Left lung (tissue), 10 donors: ENCODE data around the gene RABIF. TPM values are rescaled to one million over a fixed set of nuclear protein-coding genes. Genes with fewer than 3 reads are reported as not detected.

Experiments used
- ATAC-seq: fragments of 200-7000 bp; cut with Tn5 transposase; one replicate; pipeline ENCODE4 v1.9.1; 2020; ENCODE audit warnings: moderate library complexity
- DNase-seq, 4 donors: peaks; one replicate each; pipeline ENCODE4 v3.0.0-alpha.2; 2013 to 2020
- H3K27ac ChIP-seq, 2 donors: fragments of 200-600 bp; sonication (generic) in 1 of 2; one replicate each; pipeline versions ENCODE4 v1.5.0 to v1.8.0; 2020 to 2021
- H3K27me3 ChIP-seq, 2 donors: fragments of 200-600 bp; sonication (generic) in 1 of 2; one replicate each; pipeline versions ENCODE4 v1.5.0 to v1.8.0; 2020 to 2021
- H3K36me3 ChIP-seq, 2 donors: fragments of 200-600 bp; sonication (generic) in 1 of 2; one replicate each; pipeline versions ENCODE4 v1.5.0 to v1.8.0; 2020 to 2021
- H3K4me1 ChIP-seq, 2 donors: fragments of 200-600 bp; one replicate each; pipeline ENCODE4 v1.8.0; 2021
- H3K4me3 ChIP-seq, 2 donors: fragments of 200-600 bp; sonication (generic) in 1 of 2; one replicate each; pipeline versions ENCODE4 v1.5.0 to v1.8.0; 2020 to 2021; ENCODE audit warnings: mild to moderate bottlenecking in 1 of 2
- H3K9me3 ChIP-seq, 2 donors: fragments of 200-600 bp; sonication (generic) in 1 of 2; one replicate each; pipeline versions ENCODE4 v1.5.0 to v1.8.0; 2020 to 2021
- intact Hi-C, 2 donors: fragments of 100-400 bp; cut with DNase I; formaldehyde crosslinking; loops; one replicate each; pipeline versions ENCODE4 v1.11.2 to v1.14.2; 2022
- polyA plus RNA-seq, 6 donors: library from polyadenylated mRNA; unstranded; fragments of 120-200 nt; gene quantifications; one replicate each; pipeline ENCODE4 v1.2.1, GENCODE V29; 2013; ENCODE audit not compliant: insufficient read length in 6 of 6
- total RNA-seq, 2 donors: library from RNA; stranded (reverse); fragmentation: NEBNext Ultra II Directional; extraction: Animal tissue kit (Norgen Biotek cat#: 25700); gene quantifications; one replicate each; pipeline ENCODE4 v1.2.1, GENCODE V29; 2021
- TF ChIP-seq, protein P1 (sequence below), 2 donors: fragments of 200-600 bp; sonication (generic) in 1 of 2; IDR thresholded peaks; one replicate each; pipeline versions ENCODE4 v1.5.0 to v1.8.0; 2021; ENCODE audit warnings: antibody characterized with exemption in 2 of 2
- donor health status: DM: no; HTN: yes; CAD: no.
- donor health status: DM: no; HTN: no; CAD: no.

The RABIF gene
- total and polyA plus RNA-seq, 8 donors = 8.1 to 15.5 (median 9.0) TPM

DNA sequence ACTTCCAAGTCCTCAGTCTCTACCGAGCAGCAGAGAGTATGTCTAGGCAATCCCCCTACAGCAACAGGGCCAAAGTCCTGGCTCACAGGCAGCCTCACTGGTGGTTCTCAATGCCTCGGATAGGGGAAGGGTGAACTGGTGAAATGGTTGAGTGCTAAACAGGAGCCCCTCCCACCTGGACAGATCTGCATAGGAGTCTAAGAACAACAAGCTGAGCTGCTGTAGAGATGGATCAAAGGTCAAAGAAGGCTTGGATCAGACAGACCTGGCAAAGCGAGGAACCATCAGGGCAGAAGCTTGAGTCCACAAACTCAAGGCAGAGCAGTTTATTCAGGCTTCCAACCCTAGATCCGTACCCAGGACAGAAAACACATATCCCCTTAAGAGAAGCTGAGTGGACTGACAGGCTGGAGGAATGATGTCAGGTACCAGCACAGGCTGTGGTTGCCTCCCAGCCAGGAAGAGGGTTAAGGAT, 31.8 kb downstream of the RABIF start:
- Histone ChIP-seq H3K9me3 (no peaks in the 10 kb centered on the region), H3K4me3 (no peak overlapping the region), H3K27me3 (peaks cover 0 to 12% of the 10 kb centered on the region in 2 donors), H3K36me3 (no peaks in the 10 kb centered on the region), H3K27ac (no peak overlapping the region), H3K4me1 (peaks cover 3 to 38% of the 10 kb centered on the region in 2 donors)
- TF ChIP-seq, protein P1, sequence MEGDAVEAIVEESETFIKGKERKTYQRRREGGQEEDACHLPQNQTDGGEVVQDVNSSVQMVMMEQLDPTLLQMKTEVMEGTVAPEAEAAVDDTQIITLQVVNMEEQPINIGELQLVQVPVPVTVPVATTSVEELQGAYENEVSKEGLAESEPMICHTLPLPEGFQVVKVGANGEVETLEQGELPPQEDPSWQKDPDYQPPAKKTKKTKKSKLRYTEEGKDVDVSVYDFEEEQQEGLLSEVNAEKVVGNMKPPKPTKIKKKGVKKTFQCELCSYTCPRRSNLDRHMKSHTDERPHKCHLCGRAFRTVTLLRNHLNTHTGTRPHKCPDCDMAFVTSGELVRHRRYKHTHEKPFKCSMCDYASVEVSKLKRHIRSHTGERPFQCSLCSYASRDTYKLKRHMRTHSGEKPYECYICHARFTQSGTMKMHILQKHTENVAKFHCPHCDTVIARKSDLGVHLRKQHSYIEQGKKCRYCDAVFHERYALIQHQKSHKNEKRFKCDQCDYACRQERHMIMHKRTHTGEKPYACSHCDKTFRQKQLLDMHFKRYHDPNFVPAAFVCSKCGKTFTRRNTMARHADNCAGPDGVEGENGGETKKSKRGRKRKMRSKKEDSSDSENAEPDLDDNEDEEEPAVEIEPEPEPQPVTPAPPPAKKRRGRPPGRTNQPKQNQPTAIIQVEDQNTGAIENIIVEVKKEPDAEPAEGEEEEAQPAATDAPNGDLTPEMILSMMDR (IDR thresholded peaks at IDR 0.05) = no peak
- no peak for DNase-seq
- ATAC-seq = no peak
- intact Hi-C loops = no loop called here

DNA sequence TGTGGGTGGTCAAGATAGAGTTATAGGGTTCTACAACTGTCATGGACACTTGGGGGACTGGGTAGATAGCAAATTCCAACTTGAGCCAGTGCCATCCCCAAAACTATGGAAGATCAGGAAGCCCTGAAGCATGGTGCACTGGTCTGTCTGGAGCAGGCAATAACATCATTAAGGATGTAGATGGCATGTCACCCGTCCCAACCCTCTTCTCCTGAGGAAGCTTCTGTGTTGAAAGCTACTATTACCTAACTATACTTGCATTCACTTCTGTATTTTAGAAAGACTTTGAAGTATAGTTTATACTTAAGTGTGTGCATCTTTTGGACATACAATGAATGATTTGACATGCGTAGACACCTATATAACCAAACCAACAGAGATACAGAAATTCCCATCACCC, 32.9 kb downstream of the RABIF start:
- ATAC-seq = no peak
- no peaks in the 10 kb centered on the region for H3K9me3 ChIP-seq
- intact Hi-C loops = no loop called here
- no peak for DNase-seq
- TF ChIP-seq, protein P1 (IDR thresholded peaks at IDR 0.05) = no peak
- no peak overlapping the region for H3K27ac ChIP-seq
- H3K27me3 ChIP-seq = peaks cover 0 to 8% of the 10 kb centered on the region in 2 donors
- no peak overlapping the region for H3K4me3 ChIP-seq
- H3K4me1 ChIP-seq = peaks cover 3 to 31% of the 10 kb centered on the region in 2 donors
- no peaks in the 10 kb centered on the region for H3K36me3 ChIP-seq

DNA sequence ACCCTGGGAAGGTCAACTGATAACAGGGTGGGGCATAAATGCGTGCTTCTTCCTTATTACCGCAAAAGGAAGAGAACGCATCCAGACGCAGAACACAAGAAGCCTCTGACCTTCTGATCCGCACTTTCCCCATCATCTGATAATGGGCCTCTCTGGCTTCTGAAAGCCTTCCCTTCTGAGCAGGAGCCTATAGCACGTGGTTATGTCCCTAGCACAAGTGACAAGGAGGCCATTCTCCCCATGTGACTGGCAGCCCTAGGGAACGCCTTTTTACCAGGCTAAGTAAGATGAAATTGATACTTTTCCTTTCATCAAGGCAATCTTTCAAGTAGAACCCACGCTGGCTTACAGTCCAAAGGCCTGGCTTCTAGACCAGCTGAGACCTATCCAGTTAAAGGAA, 34.2 kb downstream of the RABIF start:
- Histone ChIP-seq H3K4me3 (no peak overlapping the region), H3K9me3 (no peaks in the 10 kb centered on the region), H3K27ac (no peak overlapping the region), H3K36me3 (no peaks in the 10 kb centered on the region), H3K27me3 (no peaks in the 10 kb centered on the region), H3K4me1 (peaks cover 0 to 18% of the 10 kb centered on the region in 2 donors)
- DNase-seq (no peak), ATAC-seq (no peak)
- intact Hi-C loops = no loop called here
- TF ChIP-seq, protein P1 (IDR thresholded peaks at IDR 0.05) = no peak

DNA sequence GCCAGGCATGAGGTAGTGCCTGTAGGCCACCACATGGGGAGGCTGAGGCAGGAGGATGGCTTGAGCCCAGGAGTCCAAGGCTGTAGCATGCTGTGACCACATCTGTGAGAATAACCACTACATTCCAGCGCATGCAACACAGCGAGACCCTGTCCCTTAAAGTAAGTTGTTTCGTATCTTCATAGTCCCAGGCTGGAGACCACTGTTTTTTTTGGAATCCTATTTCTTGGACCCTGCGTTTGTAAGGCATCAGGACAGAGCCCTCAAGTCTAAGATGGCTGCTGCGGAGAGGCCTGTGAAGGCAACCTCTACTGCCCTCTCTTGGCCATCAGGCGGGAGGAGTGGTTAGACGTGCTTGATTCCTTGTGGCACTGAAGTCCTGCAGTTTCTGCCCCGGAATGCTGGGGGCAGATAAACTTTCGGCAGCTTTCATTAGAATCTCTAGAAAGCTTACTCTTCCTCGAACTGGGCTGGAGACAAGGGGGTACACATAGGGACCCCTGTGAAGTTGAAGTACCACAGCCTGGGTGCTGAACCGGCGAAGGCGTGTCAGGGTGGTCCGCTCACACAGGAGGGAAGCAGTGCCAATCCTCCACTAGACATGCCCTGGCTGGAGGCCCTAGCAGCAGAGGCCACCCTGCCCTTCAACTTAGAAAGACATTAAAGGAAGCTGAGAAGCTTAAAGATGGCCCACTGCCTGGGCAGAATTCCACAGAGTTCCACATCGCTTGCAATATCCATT, 36.6 kb downstream of the RABIF start:
- Histone ChIP-seq H3K36me3 (no peaks in the 10 kb centered on the region), H3K9me3 (no peaks in the 10 kb centered on the region), H3K27me3 (no peaks in the 10 kb centered on the region), H3K27ac (no peak overlapping the region), H3K4me3 (no peak overlapping the region), H3K4me1 (no peaks in the 10 kb centered on the region)
- TF ChIP-seq, protein P1 (IDR thresholded peaks at IDR 0.05) = peak; percentile 26 to 32
- DNase-seq (peak in 1 of 4 donors; percentile 33), ATAC-seq (peak; percentile 87)
- intact Hi-C loops = no loop called here

DNA sequence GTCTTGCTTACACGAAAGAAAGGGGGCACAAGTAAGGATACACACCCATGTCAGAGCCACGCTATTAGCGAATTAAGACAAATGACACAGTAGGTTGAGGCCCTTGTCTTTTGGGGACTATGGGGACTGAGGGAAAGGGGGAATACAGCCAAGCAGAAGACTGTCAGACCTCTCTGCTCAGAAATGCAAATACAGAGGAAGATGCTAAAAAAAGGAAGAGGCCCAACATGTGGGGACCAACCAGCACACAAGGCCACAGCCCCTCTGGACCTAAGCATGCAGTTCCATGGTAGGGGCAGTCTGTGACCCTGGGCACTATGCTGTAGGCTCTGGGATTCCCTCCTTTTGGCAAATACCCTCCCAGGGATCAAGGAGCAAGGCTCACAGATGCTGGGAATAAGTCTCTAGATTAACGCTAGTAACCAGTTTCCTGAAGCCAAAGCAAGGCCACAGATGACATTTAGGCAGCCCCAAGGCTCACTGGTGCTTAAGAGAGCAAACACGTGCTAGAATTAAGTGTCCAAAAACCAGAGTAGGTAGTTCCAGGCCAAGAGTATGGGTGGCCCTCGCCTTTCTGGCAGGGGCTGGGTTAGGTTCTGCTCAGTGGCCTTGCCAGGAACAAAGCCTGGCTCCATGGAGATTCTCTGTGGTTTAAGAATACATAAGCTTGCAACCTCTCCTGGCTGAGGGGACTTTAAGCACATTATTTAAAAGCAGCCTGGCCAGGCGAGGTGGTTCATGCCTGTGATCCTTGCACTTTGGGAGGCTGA, 38.2 kb downstream of the RABIF start:
- DNase-seq = no peak
- H3K27ac ChIP-seq = no peak overlapping the region
- H3K9me3 ChIP-seq = no peaks in the 10 kb centered on the region
- no peaks in the 10 kb centered on the region for H3K4me1 ChIP-seq
- H3K36me3 ChIP-seq = no peaks in the 10 kb centered on the region
- peak; percentile 16 for ATAC-seq
- intact Hi-C loops = no loop called here
- H3K27me3 ChIP-seq = no peaks in the 10 kb centered on the region
- H3K4me3 ChIP-seq = no peak overlapping the region
- TF ChIP-seq, protein P1 (IDR thresholded peaks at IDR 0.05) = no peak
